Liver (tissue), 9 donors: ENCODE data around the gene PLPP4. TPM values are rescaled to one million over a fixed set of nuclear protein-coding genes. Genes with fewer than 3 reads are reported as not detected.

Experiments used
- DNase-seq: peaks from one replicate; pipeline ENCODE4 v3.0.0-alpha.2; 2017; ENCODE audit warnings: low spot score
- H3K27ac ChIP-seq, 2 donors: one replicate each; pipeline ENCODE4 v1.7.0; 2013; ENCODE audit warnings: inconsistent platforms in 2 of 2, low read length in 2 of 2, control low read depth in 1 of 2, low read depth in 1 of 2, mild to moderate bottlenecking in 1 of 2
- H3K27me3 ChIP-seq, 4 donors: one replicate each; pipeline versions ENCODE4 v1.6.1 to v1.7.0; 2013; ENCODE audit warnings: low read length in 3 of 4, inconsistent platforms in 1 of 4, mild to moderate bottlenecking in 1 of 4, moderate library complexity in 1 of 4; ENCODE audit not compliant: control insufficient read depth in 4 of 4, insufficient read depth in 4 of 4
- H3K36me3 ChIP-seq, 4 donors: one replicate each; pipeline versions ENCODE4 v1.6.1 to v1.7.0; 2013; ENCODE audit warnings: low read length in 3 of 4, mild to moderate bottlenecking in 3 of 4, low read depth in 1 of 4, moderate library complexity in 1 of 4; ENCODE audit not compliant: control insufficient read depth in 4 of 4, insufficient read depth in 3 of 4
- H3K4me1 ChIP-seq, 4 donors: one replicate each; pipeline versions ENCODE4 v1.6.1 to v1.7.0; 2013; ENCODE audit warnings: low read length in 3 of 4, mild to moderate bottlenecking in 3 of 4, moderate library complexity in 1 of 4; ENCODE audit not compliant: control insufficient read depth in 4 of 4, insufficient read depth in 4 of 4
- H3K4me3 ChIP-seq, 3 donors: one replicate each; pipeline versions ENCODE4 v1.6.1 to v1.7.0; 2013; ENCODE audit warnings: low read length in 3 of 3, control low read depth in 1 of 3, low read depth in 1 of 3, mild to moderate bottlenecking in 1 of 3
- H3K9ac ChIP-seq, 2 donors: one replicate each; pipeline ENCODE4 v1.7.0; 2013; ENCODE audit warnings: low read length in 2 of 2, mild to moderate bottlenecking in 2 of 2, moderate library complexity in 2 of 2, control low read depth in 1 of 2, low read depth in 1 of 2
- H3K9me3 ChIP-seq, 4 donors: one replicate each; pipeline versions ENCODE4 v1.6.1 to v1.7.0; 2013; ENCODE audit warnings: low read length in 3 of 4; ENCODE audit not compliant: control insufficient read depth in 4 of 4
- EGR1 ChIP-seq, 2 donors: IDR thresholded peaks; 2 replicates each; pipeline ENCODE4 v1.6.1; 2016 to 2018; ENCODE audit warnings: antibody characterized with exemption in 2 of 2, low read depth in 2 of 2
- FOXA1 ChIP-seq: IDR thresholded peaks from 2 replicates; pipeline ENCODE4 v1.6.1; 2016; ENCODE audit warnings: antibody characterized with exemption
- FOXA2 ChIP-seq: IDR thresholded peaks from 2 replicates; pipeline ENCODE4 v1.6.1; 2016; ENCODE audit warnings: antibody characterized with exemption
- HNF4G ChIP-seq: IDR thresholded peaks from 2 replicates; pipeline ENCODE4 v1.6.1; 2016; ENCODE audit warnings: antibody characterized with exemption
- JUND ChIP-seq, 2 donors: IDR thresholded peaks; 2 replicates each; pipeline ENCODE4 v1.6.1; 2016; ENCODE audit warnings: antibody characterized with exemption in 2 of 2
- NR2F2 ChIP-seq: IDR thresholded peaks from 2 replicates; pipeline ENCODE4 v1.6.1; 2016; ENCODE audit warnings: antibody characterized with exemption
- RAD21 ChIP-seq, 2 donors: IDR thresholded peaks; 2 replicates each; pipeline ENCODE4 v1.6.1; 2016; ENCODE audit warnings: antibody characterized with exemption in 2 of 2, mild to moderate bottlenecking in 2 of 2
- RXRA ChIP-seq, 2 donors: IDR thresholded peaks; 2 replicates each; pipeline ENCODE4 v1.6.1; 2017 to 2018; ENCODE audit warnings: antibody characterized with exemption in 2 of 2, mild to moderate bottlenecking in 1 of 2
- SP1 ChIP-seq: IDR thresholded peaks from 2 replicates; pipeline ENCODE4 v1.6.1; 2018; ENCODE audit warnings: antibody characterized with exemption, mild to moderate bottlenecking
- TAF1 ChIP-seq: conservative IDR thresholded peaks from 2 replicates; pipeline ENCODE4 v1.6.1; 2016; ENCODE audit warnings: antibody characterized with exemption, mild to moderate bottlenecking
- YY1 ChIP-seq: IDR thresholded peaks from 2 replicates; pipeline ENCODE4 v1.6.1; 2016; ENCODE audit warnings: antibody characterized with exemption, mild to moderate bottlenecking
- WGBS: extraction: QIAGEN DNeasy Blood & Tissue Kit; methylation state at CpG from one replicate; pipeline ENCODE4 v1.1.7; 2013; 5-methylcytosine and 5-hydroxymethylcytosine counted together
- polyA plus RNA-seq, 2 donors: library from polyadenylated mRNA; stranded (reverse) in 1 of 2; unstranded in 1 of 2; fragments of 200-250 nt in 1 of 2; fragments of >200 nt in 1 of 2; fragmentation: Nextera tagmentation in 1 of 2; extraction: Ambion mirVana in 1 of 2; gene quantifications; one replicate each; pipeline versions ENCODE4 v1.2.1 to v1.2.3, GENCODE V29; 2013 to 2015
- total RNA-seq, 2 donors: library from RNA; depleted of rRNA; stranded (reverse); fragments of >200 nt; gene quantifications; one replicate each; pipeline ENCODE4 v1.2.3, GENCODE V29; 2014
- TF ChIP-seq, protein P1 (sequence below): fragments of 150-350 bp; IDR thresholded peaks from 2 replicates; pipeline ENCODE4 v1.5.1; 2017; ENCODE audit warnings: improper control_type of control experiment, low read depth, low read length; ENCODE audit not compliant: missing input control
- TF ChIP-seq, protein P2 (sequence below): IDR thresholded peaks from 2 replicates; pipeline ENCODE4 v1.6.1; 2016; ENCODE audit warnings: antibody characterized with exemption
- TF ChIP-seq, protein P3 (sequence below): IDR thresholded peaks from 2 replicates; pipeline ENCODE4 v1.6.1; 2016; ENCODE audit warnings: antibody characterized with exemption, mild to moderate bottlenecking
- TF ChIP-seq, protein P4 (sequence below): IDR thresholded peaks from 2 replicates; pipeline ENCODE4 v1.6.1; 2016; ENCODE audit warnings: antibody characterized with exemption
- donor health status: healthy.
- donor health status: healthy.
- donor health status: healthy.
- donor health status: healthy.
- donor health status: healthy.

Gene PLPP4
- total and polyA plus RNA-seq, 4 donors: 0.14 to 2.8 (median 0.93) TPM

DNA sequence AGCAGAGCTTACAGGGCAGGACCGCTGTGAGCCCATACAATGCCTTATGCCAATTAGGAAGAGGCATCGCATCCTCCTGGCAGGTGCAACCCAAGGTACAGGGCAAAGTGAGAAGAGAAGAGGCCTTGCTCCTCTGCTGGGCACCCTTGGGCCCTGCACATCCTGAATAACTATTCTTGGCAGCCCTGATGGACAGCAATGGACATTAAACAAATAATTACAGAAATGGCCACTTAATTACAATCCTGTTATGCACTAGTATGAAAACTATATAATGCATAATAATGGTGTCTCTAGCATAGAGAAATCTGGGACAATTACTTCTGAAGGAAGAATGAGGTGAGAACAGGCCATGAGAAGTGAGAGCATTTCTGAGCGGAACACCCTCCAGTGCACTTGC is 83.5 kb downstream of the PLPP4 start:
- TF ChIP-seq, protein P1, sequence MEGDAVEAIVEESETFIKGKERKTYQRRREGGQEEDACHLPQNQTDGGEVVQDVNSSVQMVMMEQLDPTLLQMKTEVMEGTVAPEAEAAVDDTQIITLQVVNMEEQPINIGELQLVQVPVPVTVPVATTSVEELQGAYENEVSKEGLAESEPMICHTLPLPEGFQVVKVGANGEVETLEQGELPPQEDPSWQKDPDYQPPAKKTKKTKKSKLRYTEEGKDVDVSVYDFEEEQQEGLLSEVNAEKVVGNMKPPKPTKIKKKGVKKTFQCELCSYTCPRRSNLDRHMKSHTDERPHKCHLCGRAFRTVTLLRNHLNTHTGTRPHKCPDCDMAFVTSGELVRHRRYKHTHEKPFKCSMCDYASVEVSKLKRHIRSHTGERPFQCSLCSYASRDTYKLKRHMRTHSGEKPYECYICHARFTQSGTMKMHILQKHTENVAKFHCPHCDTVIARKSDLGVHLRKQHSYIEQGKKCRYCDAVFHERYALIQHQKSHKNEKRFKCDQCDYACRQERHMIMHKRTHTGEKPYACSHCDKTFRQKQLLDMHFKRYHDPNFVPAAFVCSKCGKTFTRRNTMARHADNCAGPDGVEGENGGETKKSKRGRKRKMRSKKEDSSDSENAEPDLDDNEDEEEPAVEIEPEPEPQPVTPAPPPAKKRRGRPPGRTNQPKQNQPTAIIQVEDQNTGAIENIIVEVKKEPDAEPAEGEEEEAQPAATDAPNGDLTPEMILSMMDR: no peak
- TF ChIP-seq SP1 (no peak), FOXA2 (no peak), RAD21 (IDR thresholded peaks at IDR 0.05) (no peak)
- TF ChIP-seq, protein P2, sequence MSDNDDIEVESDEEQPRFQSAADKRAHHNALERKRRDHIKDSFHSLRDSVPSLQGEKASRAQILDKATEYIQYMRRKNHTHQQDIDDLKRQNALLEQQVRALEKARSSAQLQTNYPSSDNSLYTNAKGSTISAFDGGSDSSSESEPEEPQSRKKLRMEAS: no peak
- no peak overlapping the region for H3K4me3 ChIP-seq
- H3K4me1 ChIP-seq: no peaks in the 10 kb centered on the region
- H3K9me3 ChIP-seq: no peaks in the 10 kb centered on the region
- H3K27ac ChIP-seq: no peak overlapping the region
- H3K27me3 ChIP-seq: peaks cover 0 to 3% (median 0%) of the 10 kb centered on the region in 4 donors
- no peak for DNase-seq
- H3K9ac ChIP-seq: no peak overlapping the region
- 96% methylated on average over 3 of the region's 3 CpGs for WGBS
- no peaks in the 10 kb centered on the region for H3K36me3 ChIP-seq

DNA sequence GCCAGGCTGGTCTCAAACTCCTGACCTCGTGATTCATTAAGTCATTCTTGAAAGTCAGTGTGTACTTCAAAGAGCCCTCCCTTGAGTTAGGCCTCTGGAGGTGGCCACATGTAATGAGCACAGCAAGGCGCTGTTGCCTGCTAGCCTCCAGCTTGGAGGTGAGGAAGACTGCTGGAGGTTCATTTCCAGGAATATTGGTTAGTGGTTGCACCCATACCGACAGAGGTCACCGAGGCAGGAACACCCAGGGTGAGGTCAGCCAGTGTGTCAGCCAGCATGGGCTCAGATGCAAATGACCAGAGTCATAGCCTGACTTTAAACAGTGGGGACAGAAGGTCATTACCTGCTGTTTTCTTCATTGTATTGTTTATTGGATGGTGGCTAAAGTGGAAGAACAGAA is 85.0 kb downstream of the PLPP4 start:
- no peak for TF ChIP-seq EGR1 (IDR thresholded peaks at IDR 0.05; ENCODE audit: low read depth in 2 of 2)
- TF ChIP-seq, protein P3, sequence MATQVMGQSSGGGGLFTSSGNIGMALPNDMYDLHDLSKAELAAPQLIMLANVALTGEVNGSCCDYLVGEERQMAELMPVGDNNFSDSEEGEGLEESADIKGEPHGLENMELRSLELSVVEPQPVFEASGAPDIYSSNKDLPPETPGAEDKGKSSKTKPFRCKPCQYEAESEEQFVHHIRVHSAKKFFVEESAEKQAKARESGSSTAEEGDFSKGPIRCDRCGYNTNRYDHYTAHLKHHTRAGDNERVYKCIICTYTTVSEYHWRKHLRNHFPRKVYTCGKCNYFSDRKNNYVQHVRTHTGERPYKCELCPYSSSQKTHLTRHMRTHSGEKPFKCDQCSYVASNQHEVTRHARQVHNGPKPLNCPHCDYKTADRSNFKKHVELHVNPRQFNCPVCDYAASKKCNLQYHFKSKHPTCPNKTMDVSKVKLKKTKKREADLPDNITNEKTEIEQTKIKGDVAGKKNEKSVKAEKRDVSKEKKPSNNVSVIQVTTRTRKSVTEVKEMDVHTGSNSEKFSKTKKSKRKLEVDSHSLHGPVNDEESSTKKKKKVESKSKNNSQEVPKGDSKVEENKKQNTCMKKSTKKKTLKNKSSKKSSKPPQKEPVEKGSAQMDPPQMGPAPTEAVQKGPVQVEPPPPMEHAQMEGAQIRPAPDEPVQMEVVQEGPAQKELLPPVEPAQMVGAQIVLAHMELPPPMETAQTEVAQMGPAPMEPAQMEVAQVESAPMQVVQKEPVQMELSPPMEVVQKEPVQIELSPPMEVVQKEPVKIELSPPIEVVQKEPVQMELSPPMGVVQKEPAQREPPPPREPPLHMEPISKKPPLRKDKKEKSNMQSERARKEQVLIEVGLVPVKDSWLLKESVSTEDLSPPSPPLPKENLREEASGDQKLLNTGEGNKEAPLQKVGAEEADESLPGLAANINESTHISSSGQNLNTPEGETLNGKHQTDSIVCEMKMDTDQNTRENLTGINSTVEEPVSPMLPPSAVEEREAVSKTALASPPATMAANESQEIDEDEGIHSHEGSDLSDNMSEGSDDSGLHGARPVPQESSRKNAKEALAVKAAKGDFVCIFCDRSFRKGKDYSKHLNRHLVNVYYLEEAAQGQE: no peak
- TF ChIP-seq HNF4G: no peak
- TF ChIP-seq RXRA (IDR thresholded peaks at IDR 0.05): no peak
- no peak for TF ChIP-seq YY1
- TF ChIP-seq JUND (IDR thresholded peaks at IDR 0.05): no peak
- no peak for TF ChIP-seq FOXA1
- no peak for TF ChIP-seq TAF1
- TF ChIP-seq, protein P1: no peak
- TF ChIP-seq, protein P2: no peak
- TF ChIP-seq NR2F2: no peak
- TF ChIP-seq, protein P4, sequence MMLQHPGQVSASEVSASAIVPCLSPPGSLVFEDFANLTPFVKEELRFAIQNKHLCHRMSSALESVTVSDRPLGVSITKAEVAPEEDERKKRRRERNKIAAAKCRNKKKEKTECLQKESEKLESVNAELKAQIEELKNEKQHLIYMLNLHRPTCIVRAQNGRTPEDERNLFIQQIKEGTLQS: no peak
- no peak for TF ChIP-seq SP1
- H3K4me3 ChIP-seq: no peak overlapping the region
- peaks cover 0 to 4% (median 0%) of the 10 kb centered on the region in 4 donors for H3K27me3 ChIP-seq
- WGBS: 85% methylated on average over 4 of the region's 4 CpGs
- H3K9ac ChIP-seq: no peak overlapping the region
- no peaks in the 10 kb centered on the region for H3K4me1 ChIP-seq
- no peaks in the 10 kb centered on the region for H3K36me3 ChIP-seq
- no peak overlapping the region for H3K27ac ChIP-seq
- no peaks in the 10 kb centered on the region for H3K9me3 ChIP-seq
- DNase-seq: no peak
